HTERT RPE-1 (cell line): Measurements from ENCODE around the gene FAM200A.
"Not testable (repeated sequence)": the region's sequence is repeated elsewhere in the genome, so short reads cannot be mapped to it uniquely, and the experiment has no call there.

Experiments
- in situ Hi-C: fragments of 300-500 bp; cut with MboI; formaldehyde crosslinking; loops from 4 replicates; pipeline ENCODE4 v1.14.3; 2020; ENCODE audit warnings: low sequenced_read_pairs

Gene FAM200A

GRCh38 chr7:99504603-99505323, 47.2 kb downstream of the FAM200A start, which contains the start of gene ZKSCAN5:
Gene ZKSCAN5, plus strand, starts transcription at chr7:99504662. Its CDS starts 1,383 bp downstream, at chr7:99506045.
- in situ Hi-C loops, result no loop called here

GRCh38 chr7:99504281-99504602, 47.7 kb downstream of the FAM200A start:
- in situ Hi-C loops, result no loop called here

- in situ Hi-C loops, result not testable (repeated sequence)
These were observed 50.7 kb downstream of the FAM200A start for GRCh38 chr7:99501236-99501635.

- in situ Hi-C loops, result no loop called here
These were observed 51.3 kb downstream of the FAM200A start for GRCh38 chr7:99500637-99501009.

GRCh38 chr7:99499721-99500636, 51.9 kb downstream of the FAM200A start, which contains the start of gene ZNF394:
Gene ZNF394, minus strand, starts transcription at chr7:99500281. Its CDS starts 188 bp downstream, at chr7:99500093.
- in situ Hi-C loops, result no loop called here

- in situ Hi-C loops, result no loop called here
These were observed 52.6 kb downstream of the FAM200A start for GRCh38 chr7:99499371-99499720.

GRCh38 chr7:99498546-99498944, 53.4 kb downstream of the FAM200A start:
- in situ Hi-C loops, result no loop called here

- in situ Hi-C loops, result no loop called here
These were observed 54.0 kb downstream of the FAM200A start for GRCh38 chr7:99497766-99498545.
